Fibroblast of skin of abdomen (primary cell): Measurements from ENCODE around the gene MIEN1.
"Not testable (repeated sequence)": the region's sequence is repeated elsewhere in the genome, so short reads cannot be mapped to it uniquely, and the experiment has no call there.

ENCODE experiments used
- DNase-seq: peaks from one replicate; pipeline ENCODE4 v3.0.0-alpha.2; 2013

MIEN1 gene

DNA sequence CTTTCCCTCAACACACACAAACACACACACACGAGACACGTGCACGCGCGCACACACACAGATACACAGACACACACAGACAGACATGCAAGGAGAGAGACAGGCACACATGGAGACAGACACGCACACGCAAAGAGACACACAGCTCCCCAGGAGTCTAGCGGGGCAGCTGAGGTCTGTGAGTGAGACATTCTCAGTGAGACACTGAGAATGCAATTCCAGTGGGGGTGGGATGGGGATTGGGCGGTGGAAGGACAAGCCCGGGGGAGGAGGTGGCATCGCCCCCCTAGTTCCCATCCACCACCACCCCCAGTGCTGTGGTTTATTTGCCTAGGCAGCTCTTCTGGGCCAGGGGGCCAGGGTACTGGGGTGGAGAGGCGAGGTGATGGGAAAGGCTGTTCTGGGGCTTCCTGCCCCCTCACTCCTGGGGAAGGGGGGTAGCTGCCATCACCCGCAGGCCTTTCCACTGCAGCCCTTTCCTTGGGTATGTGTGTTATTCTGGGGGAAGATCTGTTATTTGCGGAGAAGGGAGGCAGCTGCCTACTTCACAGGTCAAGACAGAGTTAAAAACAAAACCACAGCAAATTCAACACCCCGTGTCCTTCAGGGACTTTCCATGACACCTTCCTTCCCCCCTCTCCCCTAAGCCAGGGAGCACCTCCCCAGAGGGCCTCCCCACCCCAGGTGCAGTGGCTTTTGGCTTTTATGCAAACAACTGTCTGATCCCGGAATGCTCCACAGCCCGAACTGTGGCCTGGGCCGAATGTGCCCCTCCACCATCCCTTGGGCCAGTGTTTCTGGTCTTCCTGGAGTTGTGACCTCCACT lies 25.4 kb upstream of the MIEN1 start:
- DNase-seq = peak; percentile 63

- DNase-seq = no peak
Observed at GRCh38 chr17:39754958-39755553, 24.7 kb upstream of the MIEN1 start.

- peak; percentile 83 for DNase-seq
Observed at GRCh38 chr17:39754161-39754957, 24.0 kb upstream of the MIEN1 start.

- no peak for DNase-seq
Observed at GRCh38 chr17:39753514-39754160, 23.3 kb upstream of the MIEN1 start.

GRCh38 chr17:39752241-39752881 lies 22.0 kb upstream of the MIEN1 start:
- DNase-seq = no peak

DNA sequence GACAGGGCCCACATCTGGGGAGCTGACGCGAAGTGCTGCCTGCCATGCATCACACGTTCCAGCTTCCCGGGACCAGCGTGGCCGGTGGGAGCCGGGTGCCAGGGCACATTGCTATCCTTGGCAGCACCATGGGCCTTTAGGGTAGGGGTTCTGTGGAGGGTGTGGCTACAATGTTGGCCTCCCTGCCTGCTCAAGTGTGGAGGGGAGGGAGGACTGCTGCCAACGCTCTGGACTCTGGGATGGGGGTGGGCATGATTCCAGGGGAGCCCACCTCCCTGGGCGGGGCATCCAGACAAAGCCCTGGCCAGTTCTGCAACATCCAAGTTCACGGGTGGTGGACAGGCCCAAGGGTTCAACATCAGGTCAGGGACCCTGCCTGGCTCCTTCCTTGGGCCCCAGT lies 21.3 kb upstream of the MIEN1 start:
- no peak for DNase-seq

DNA sequence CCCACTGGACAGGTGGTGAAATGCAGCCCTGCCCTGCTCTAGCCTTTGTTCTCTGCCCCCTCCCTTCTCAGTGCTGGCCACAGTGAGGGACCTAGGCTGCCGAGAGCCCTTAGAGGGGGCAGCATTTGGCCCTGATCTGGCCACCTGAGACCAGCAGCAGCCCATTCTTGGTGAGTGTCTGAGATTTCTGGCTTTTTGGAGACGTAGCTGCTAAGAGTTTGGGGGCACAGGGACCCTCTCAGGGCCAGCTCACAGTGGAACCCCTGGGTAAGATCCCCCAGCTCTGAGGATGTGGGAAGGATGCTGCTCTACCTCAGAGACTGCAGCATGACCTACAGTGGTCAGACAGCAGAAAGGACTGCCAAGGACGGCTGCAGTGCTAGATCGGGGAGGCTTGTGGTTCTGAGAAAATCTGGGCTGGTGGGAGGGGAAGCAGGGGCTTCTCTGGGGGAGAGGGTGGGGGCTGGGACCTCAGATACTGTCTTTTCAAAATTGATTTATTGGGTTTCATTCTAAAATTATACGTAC lies 20.7 kb upstream of the MIEN1 start:
- DNase-seq = no peak

GRCh38 chr17:39750131-39751015 lies 20.0 kb upstream of the MIEN1 start:
- no peak for DNase-seq

GRCh38 chr17:39748444-39749034 lies 18.2 kb upstream of the MIEN1 start:
- DNase-seq = not testable (repeated sequence)

DNA sequence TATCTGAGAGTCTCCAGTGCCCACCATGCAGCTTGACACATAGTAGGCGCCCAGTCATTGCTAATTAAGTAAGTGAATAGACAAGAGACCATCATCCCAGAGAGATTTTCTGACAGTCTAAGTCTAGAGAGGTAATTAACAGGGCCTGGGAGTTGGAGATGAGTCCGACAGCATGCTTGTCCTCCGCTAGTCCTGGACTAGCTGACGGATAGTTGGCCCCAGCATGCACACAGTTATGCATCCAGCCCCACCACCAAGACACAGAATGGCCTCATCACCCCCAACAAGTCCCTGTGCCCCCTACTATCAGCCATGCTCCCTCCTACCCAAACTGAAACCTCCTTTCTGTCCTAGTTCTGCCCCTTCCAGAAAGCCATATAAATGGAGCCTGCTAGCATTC lies 17.4 kb upstream of the MIEN1 start:
- DNase-seq = no peak

- DNase-seq = no peak
Observed at GRCh38 chr17:39746145-39746461, 15.8 kb upstream of the MIEN1 start.

DNA sequence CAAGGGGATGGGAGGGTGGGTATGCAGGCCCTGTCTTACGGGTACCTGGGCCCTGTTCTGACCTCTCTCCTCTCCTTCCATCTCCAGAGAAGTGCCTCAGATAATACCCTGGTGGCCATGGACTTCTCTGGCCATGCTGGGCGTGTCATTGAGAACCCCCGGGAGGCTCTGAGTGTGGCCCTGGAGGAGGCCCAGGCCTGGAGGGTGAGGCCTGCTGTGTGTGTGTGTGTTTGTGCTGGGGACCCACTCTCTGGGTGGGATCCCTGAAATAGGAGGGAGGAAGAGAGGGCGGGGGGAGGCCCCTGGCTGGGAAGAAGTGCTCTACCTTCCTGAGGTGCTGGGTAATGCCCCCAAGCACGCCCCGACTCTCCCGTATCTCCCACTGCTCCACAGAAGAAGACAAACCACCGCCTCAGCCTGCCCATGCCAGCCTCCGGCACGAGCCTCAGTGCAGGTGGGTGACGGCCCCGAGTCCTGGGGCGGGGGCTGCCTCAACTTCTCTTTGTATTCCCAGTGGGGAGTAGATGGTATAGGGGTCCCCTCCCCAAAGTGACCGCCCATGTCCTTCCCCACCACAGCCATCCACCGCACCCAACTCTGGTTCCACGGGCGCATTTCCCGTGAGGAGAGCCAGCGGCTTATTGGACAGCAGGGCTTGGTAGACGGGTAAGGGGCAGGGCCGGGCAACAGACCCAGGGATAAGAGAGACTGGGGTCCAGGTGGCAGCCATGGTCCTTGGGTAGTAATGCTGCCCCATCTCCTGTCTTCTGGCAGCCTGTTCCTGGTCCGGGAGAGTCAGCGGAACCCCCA lies 15.2 kb upstream of the MIEN1 start:
- DNase-seq = no peak

- no peak for DNase-seq
Observed at GRCh38 chr17:39744836-39745215, 14.5 kb upstream of the MIEN1 start.

- DNase-seq = no peak
Observed at GRCh38 chr17:39744075-39744835, 13.9 kb upstream of the MIEN1 start.

- DNase-seq = no peak
Observed at GRCh38 chr17:39742856-39743436, 12.6 kb upstream of the MIEN1 start.

DNA sequence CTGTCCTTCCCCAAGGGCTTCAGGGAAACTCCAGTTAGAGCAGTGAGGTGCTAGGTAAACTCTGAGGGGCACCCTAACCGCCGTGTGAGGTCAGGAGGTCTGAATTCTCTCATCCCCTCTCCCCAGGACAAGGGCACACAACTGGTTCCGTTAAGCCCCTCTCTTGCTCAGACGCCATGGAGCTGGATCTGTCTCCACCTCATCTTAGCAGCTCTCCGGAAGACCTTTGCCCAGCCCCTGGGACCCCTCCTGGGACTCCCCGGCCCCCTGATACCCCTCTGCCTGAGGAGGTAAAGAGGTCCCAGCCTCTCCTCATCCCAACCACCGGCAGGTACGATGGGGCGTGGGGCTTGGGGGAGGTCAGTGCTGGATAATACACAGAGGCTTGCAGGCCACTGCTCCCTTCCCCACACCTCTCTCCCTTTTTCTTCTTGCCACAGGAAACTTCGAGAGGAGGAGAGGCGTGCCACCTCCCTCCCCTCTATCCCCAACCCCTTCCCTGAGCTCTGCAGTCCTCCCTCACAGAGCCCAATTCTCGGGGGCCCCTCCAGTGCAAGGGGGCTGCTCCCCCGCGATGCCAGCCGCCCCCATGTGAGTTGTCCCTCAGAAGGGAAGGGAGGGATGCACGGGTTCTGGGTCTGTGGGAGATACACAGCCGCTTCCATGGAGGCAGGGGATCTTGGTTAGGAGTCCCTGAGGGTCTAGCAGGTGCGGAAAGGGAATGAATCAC lies 12.0 kb upstream of the MIEN1 start:
- DNase-seq = no peak

DNA sequence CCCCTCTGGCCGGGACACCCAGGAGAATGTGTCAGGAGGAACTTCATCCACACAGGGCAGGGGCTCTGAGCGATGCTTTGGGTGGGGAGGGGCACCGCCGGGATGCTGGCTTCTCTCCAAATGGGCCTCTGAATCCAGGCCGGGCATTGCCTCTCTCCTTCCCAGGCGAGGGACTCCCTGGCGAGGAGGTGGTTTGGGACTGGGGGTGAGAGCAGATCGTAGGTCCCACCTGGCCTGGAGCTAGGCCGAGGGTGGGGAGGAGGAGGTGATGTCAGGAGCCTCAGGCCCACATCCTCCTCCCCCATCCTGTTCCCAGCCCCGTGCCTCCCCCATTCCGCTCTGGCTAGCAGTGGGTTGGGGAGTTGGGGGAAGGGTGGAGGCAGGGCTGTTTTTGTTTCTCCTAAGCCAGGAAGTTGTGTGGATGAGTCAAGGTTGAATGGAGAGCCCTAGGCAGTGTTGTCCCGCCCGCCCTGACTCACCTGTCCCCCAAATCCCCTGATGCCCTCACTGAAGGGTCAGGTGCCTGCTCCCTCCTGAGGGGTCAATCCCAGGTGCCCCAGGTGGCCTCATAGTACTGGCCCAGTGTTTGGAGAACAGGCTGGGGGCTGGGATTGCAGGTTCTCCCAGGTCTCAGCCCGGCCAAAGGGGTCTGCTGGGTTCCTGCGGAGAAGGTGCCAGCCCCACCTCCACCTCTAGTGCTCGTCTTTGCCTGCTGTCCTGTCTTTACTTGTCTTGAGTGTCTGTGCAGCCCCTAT lies 10.2 kb upstream of the MIEN1 start:
- peak; percentile 50 for DNase-seq
